Measurements from ENCODE around the gene LINC00237.

The LINC00237 gene

DNA sequence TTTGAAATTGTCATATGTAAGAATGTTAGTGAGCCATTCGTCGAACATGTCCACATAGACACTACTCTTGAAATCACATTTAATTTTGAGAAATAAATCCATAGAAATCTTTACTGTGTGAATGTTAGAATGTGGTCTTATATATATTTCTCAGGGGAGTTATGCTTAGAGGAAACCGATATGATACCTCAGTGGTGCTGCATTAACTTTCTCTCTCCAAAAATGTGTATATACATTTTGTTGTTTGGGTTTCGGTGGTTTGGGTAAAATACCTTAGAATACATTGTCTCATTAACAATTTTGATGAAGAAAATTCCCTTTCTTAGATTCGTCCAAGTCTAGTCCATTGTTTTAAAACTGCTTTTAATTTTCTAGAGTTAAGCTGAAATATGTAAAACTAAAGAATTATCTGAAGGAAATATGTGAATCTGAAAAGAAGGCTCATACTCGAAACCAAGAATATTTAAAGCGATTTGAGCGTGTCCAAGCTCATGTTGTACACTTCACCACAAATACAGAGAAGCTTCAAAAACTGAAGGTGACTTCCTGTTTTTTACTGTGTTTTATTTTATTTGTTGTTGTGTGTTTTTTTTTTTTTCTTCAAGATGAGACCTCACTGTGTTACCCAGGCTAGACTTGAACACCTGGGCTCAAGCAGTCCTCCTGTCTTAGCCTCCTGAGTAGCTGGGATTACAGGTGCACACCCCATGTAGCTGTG is 30.0 kb upstream of the LINC00237 start:
- DNase-seq (ENCODE audit: low spot score): no peak
- TF ChIP-seq, protein P1, sequence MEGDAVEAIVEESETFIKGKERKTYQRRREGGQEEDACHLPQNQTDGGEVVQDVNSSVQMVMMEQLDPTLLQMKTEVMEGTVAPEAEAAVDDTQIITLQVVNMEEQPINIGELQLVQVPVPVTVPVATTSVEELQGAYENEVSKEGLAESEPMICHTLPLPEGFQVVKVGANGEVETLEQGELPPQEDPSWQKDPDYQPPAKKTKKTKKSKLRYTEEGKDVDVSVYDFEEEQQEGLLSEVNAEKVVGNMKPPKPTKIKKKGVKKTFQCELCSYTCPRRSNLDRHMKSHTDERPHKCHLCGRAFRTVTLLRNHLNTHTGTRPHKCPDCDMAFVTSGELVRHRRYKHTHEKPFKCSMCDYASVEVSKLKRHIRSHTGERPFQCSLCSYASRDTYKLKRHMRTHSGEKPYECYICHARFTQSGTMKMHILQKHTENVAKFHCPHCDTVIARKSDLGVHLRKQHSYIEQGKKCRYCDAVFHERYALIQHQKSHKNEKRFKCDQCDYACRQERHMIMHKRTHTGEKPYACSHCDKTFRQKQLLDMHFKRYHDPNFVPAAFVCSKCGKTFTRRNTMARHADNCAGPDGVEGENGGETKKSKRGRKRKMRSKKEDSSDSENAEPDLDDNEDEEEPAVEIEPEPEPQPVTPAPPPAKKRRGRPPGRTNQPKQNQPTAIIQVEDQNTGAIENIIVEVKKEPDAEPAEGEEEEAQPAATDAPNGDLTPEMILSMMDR (IDR thresholded peaks at IDR 0.05; ENCODE audit: borderline replicate concordance, control extremely low read depth, extremely low read depth, insufficient read depth, missing control alignments): no peak
- in situ Hi-C loops (cut with MboI; ENCODE audit: low sequenced_read_pairs, unreplicated experiment): no loop called here

DNA sequence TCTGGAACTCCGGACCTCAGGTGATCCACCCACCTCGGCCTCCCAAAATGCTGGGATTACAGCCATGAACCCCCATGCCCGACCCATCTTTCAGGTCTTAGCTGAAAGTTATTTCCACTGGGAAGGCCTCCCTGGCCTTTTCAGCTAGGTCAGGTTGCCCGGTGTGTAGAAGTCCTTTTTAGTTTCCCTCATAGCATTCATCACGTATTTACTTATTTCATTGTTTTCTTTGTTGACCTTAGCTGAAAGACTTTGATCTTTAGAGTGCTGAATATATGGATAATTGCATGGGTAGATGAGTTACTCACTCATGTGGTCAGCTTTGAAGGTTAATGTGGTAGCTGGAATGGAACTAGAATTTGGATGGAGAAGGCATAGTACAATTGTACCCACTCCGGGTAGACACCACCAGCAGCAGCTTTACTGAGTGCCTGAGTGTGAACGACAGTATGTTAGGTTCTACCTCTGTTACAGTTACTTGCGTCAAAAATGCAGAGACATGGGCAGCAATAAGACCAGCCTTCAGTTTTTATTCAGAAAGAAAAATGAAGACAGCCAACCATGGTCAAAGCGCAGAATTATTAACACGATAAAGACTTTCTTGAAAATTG is 28.8 kb upstream of the LINC00237 start:
- TF ChIP-seq, protein P1 (IDR thresholded peaks at IDR 0.05; ENCODE audit: borderline replicate concordance, control extremely low read depth, extremely low read depth, insufficient read depth, missing control alignments): no peak
- in situ Hi-C loops (cut with MboI; ENCODE audit: low sequenced_read_pairs, unreplicated experiment): no loop called here

DNA sequence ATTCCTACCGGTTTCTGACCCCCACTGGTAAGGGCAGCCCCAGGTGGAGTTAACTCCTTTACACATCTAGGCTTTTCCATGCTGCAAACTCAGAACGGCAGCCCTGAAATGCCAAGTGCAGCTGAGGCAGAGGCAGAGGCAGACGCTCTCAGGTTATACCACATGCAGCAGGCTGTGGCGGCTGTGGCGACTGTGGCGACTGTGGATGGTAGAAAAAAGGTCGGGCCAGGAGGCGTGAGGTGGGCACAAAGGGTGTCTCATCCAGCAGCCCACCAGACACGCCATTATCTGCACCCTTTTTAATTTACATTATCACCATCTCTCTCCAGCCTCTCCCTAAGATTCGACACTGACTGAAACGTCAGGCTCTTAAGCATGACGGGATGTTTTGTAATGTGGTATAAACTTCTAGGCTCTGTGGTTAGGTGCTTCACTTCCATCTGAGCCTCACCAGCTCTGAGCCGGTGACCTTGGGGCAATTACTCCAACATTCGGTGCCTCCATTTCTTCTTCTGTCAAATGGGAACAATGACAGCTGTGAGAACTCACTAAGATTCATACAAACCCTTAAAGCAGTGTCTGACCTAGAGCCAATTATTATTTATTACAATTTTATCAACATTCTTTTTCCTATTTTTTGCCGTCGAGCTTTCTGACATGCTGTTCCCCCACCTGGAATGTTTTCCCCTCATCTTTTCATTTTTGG is 27.9 kb upstream of the LINC00237 start:
- in situ Hi-C loops (cut with MboI; ENCODE audit: low sequenced_read_pairs, unreplicated experiment): no loop called here
- TF ChIP-seq, protein P1 (IDR thresholded peaks at IDR 0.05; ENCODE audit: borderline replicate concordance, control extremely low read depth, extremely low read depth, insufficient read depth, missing control alignments): no peak

More for the DNA sequence above, 28.8 kb upstream of the LINC00237 start:
- no peak for DNase-seq (ENCODE audit: low spot score)

DNA sequence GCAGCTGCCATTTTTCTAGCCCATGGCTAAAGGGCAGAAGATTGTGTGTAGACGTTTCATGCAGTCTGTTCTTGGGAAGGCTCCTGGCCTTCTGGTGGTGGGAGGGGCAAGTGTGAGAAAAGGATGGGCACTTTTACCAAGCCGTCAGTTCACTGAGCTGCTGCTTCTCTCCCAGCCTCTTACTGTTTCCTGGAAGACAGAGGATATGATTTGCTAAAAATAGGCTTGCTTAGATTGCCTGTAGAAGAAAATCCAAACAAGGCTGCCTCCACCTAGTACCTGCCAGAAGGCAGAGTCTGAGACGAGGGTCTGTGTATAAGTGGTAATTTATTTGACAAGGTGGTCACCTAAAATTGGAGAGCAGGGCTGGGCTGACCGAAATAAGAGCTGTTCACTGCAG is 27.2 kb upstream of the LINC00237 start:
- TF ChIP-seq, protein P1 (IDR thresholded peaks at IDR 0.05; ENCODE audit: borderline replicate concordance, control extremely low read depth, extremely low read depth, insufficient read depth, missing control alignments): no peak
- DNase-seq (ENCODE audit: low spot score): no peak

More for the DNA sequence above, 27.9 kb upstream of the LINC00237 start:
- DNase-seq (ENCODE audit: low spot score): no peak

DNA sequence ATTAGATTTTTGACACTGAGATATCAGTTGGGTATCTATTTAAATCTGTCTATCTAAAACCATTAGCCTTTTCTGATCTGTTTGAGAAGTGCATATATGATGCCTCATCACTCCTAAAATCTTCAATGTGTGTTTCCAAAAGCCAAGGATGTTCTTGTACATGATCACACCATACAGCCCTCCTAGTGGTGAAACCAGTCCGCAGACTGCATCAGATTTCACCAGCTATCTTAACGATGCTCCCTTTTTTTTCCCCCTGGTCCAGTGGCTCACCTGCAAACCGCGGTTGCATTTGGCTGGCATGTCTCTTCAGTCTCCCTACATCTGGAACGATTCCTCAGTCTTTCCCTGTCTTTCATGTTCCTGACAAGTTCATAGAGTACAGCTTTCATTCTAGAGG is 23.7 kb upstream of the LINC00237 start:
- in situ Hi-C loops (cut with MboI; ENCODE audit: low sequenced_read_pairs, unreplicated experiment): no loop called here
- no peak for DNase-seq (ENCODE audit: low spot score)
- TF ChIP-seq, protein P1 (IDR thresholded peaks at IDR 0.05; ENCODE audit: borderline replicate concordance, control extremely low read depth, extremely low read depth, insufficient read depth, missing control alignments): no peak

More for the DNA sequence above, 27.2 kb upstream of the LINC00237 start:
- in situ Hi-C loops (cut with MboI; ENCODE audit: low sequenced_read_pairs, unreplicated experiment): no loop called here

DNA sequence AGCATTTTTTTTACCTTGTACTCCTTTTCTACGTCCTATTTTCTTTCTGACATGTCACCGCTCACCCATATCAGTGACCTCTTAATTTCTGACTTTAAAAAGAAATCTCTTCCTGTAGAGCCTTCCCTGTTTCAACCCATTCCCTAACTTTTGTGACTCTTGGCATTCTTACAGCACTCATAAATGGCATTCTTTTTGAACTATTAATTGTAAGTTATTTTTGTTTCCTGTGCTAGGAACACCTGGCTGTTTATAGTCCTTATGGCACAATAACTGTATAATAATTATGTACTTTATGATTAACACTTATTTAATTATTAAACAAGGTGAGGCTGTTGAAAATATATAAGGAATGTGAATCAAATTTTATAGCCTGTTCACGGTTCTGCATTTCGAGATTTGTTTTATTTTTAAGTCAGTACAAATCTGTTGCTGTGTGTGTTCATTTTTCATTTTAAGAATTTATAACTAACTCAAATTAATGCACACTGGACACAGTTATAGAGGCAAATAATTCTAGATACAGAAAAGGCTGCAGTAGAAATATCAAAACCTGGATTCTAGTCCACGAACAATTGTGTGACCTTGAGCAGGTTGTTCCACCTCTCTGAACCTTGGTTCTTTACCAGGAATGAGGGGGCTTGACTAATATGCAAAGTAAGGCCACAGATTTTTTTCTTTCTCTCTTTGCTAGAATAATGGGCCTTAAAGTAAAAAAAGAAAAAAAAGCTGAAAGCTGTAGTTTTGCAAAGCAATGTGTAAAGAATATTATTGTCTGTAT is 21.2 kb upstream of the LINC00237 start:
- TF ChIP-seq, protein P1 (IDR thresholded peaks at IDR 0.05; ENCODE audit: borderline replicate concordance, control extremely low read depth, extremely low read depth, insufficient read depth, missing control alignments): no peak
- in situ Hi-C loops (cut with MboI; ENCODE audit: low sequenced_read_pairs, unreplicated experiment): no loop called here
- no peak for DNase-seq (ENCODE audit: low spot score)
